Measurements from ENCODE around the gene MMP20.

DNA sequence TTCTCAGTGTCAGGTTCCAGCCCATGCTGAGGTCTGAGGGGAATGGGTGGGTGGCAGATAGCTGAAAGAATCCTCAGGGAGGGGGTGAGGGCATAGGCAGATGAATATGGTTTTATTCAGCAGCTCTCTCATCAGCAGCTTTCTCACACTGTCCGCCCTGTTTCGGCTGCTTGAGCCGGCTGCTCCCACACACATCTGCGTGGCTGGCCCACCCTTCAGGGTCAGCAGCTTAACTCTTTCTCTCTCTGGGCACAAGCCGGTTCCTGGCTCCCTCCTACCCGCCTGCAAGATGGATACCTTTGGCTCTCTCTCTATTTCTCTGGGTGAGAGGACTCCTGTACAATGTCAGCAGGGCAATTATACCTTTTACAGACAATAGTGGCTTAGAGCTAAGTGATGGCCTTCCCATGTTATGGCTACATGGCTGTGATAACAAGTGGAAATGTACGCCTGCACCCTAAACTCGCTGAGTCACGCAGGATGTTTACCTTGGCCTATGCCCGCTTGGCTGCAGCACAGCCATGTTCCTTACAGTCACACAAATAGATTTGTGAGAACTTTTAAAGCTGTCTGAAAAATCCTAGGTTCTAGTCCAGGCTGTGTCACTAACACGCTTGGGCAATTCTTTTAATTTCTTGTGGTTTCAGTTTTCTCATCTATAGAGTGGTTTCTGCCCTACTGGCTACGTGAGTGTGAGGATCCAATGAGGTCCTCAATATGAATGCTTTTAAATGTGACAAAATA is 4.1 kb downstream of the MMP20 start:
- no peak for TF ChIP-seq EZH2phosphoT487 (IDR thresholded peaks at IDR 0.05; ENCODE audit: insufficient read depth, low read depth)
- TF ChIP-seq EZH2 (IDR thresholded peaks at IDR 0.05; ENCODE audit: insufficient read depth, poor library complexity, severe bottlenecking): no peak
